IMR-90 (cell line): Measurements from ENCODE around the gene PHB1. TPM values are rescaled to one million over a fixed set of nuclear protein-coding genes. Genes with fewer than 3 reads are reported as not detected.

Experiments used
- ATAC-seq: fragments of 200-7000 bp; cut with Tn5 transposase; 2 replicates; pipeline ENCODE4 v1.9.1; 2020; ENCODE audit warnings: low read depth, mild to moderate bottlenecking, moderate library complexity
- BruUV-seq: library from RNA; stranded (reverse); fragments of 400-500 nt; replicated peaks from 2 replicates; lab custom pipeline; 2021; lab: Mats Ljungman, UMichigan
- CTCF ChIA-PET: fragments of 300-600 bp; formaldehyde crosslinking; extraction: SDS; loops from one replicate; lab custom pipeline; 2021; ENCODE audit warnings: antibody characterized with exemption; lab: Yijun Ruan, JAX
- POLR2A ChIA-PET: fragments of 300-600 bp; sonication (Branson Sonifier 250); formaldehyde crosslinking; loops from one replicate; lab custom pipeline; 2022; ENCODE audit warnings: antibody characterized with exemption; ENCODE audit not compliant: unreplicated experiment; lab: Charles Lee
- DNase-seq: peaks from one replicate; pipeline ENCODE4 v3.0.0; 2013
- H2AFZ ChIP-seq: replicated peaks from 2 replicates; pipeline ENCODE3; 2013; ENCODE audit warnings: low read length, mild to moderate bottlenecking; ENCODE audit not compliant: poor library complexity
- H2AK5ac ChIP-seq: 2 replicates; pipeline ENCODE4 v1.6.1; 2013; ENCODE audit warnings: low read depth, low read length, inconsistent platforms
- H2AK9ac ChIP-seq: replicated peaks from 2 replicates; pipeline ENCODE3; 2013; ENCODE audit warnings: mild to moderate bottlenecking, low read depth, low read length, moderate library complexity; ENCODE audit not compliant: poor library complexity
- H2BK120ac ChIP-seq: 2 replicates; pipeline ENCODE4 v1.6.1; 2013; ENCODE audit warnings: low read depth, low read length, inconsistent platforms
- H2BK15ac ChIP-seq: 3 replicates; pipeline ENCODE4 v1.6.1; 2013; ENCODE audit warnings: low read depth, low read length, inconsistent platforms
- H2BK20ac ChIP-seq: 2 replicates; pipeline ENCODE4 v1.6.1; 2013; ENCODE audit warnings: low read depth, mild to moderate bottlenecking, inconsistent platforms, low read length, moderate library complexity
- H2BK5ac ChIP-seq: 2 replicates; pipeline ENCODE4 v1.6.1; 2013; ENCODE audit warnings: mild to moderate bottlenecking, low read depth, low read length, inconsistent platforms; ENCODE audit not compliant: poor library complexity, severe bottlenecking
- H3K14ac ChIP-seq: replicated peaks from 2 replicates; pipeline ENCODE4 v1.6.1; 2013; ENCODE audit warnings: low read depth, low read length, inconsistent platforms
- H3K18ac ChIP-seq: 2 replicates; pipeline ENCODE4 v1.6.1; 2013; ENCODE audit warnings: low read depth, low read length, control low read depth
- H3K23ac ChIP-seq: 2 replicates; pipeline ENCODE4 v1.6.1; 2013; ENCODE audit warnings: low read depth, low read length, inconsistent platforms
- H3K27ac ChIP-seq: 2 replicates; pipeline ENCODE4 v1.5.1; 2013; ENCODE audit warnings: mild to moderate bottlenecking, control low read depth, low read length; ENCODE audit not compliant: insufficient read depth
- H3K27me3 ChIP-seq: 2 replicates; pipeline ENCODE4 v1.6.1; 2013; ENCODE audit warnings: low read length; ENCODE audit not compliant: control insufficient read depth, insufficient read depth
- H3K36me3 ChIP-seq: 2 replicates; pipeline ENCODE4 v1.6.1; 2013; ENCODE audit warnings: low read length, mixed read lengths; ENCODE audit not compliant: control insufficient read depth, insufficient read depth
- H3K4ac ChIP-seq: 2 replicates; pipeline ENCODE4 v1.6.1; 2013; ENCODE audit warnings: low read depth, low read length, inconsistent platforms
- H3K4me1 ChIP-seq: 2 replicates; pipeline ENCODE4 v1.6.1; 2013; ENCODE audit warnings: low read length, mixed read lengths; ENCODE audit not compliant: control insufficient read depth, insufficient read depth
- H3K4me2 ChIP-seq: 2 replicates; pipeline ENCODE4 v1.6.1; 2013; ENCODE audit warnings: low read depth, mild to moderate bottlenecking, control low read depth, low read length, moderate library complexity
- H3K4me3 ChIP-seq: 2 replicates; pipeline ENCODE4 v1.5.1; 2013; ENCODE audit warnings: low read depth, mild to moderate bottlenecking, control low read depth, low read length, moderate library complexity; ENCODE audit not compliant: insufficient read depth
- H3K56ac ChIP-seq: 2 replicates; pipeline ENCODE4 v1.6.1; 2013; ENCODE audit warnings: low read length, inconsistent platforms; ENCODE audit not compliant: insufficient read depth; ENCODE audit errors: extremely low read depth
- H3K79me1 ChIP-seq, 2 experiments: 2 replicates each; pipeline ENCODE4 v1.6.1; 2013; ENCODE audit warnings: low read length in 2 of 2, inconsistent platforms in 1 of 2, low read depth in 1 of 2
- H3K9ac ChIP-seq: 2 replicates; pipeline ENCODE4 v1.6.1; 2013; ENCODE audit warnings: low read depth, low read length, control low read depth
- H3K9me1 ChIP-seq: 2 replicates; pipeline ENCODE4 v1.6.1; 2013; ENCODE audit warnings: low read length, inconsistent platforms; ENCODE audit not compliant: insufficient read depth
- H3K9me3 ChIP-seq: 2 replicates; pipeline ENCODE4 v1.6.1; 2013; ENCODE audit warnings: low read length; ENCODE audit not compliant: control insufficient read depth, insufficient read depth
- H4K20me1 ChIP-seq: 2 replicates; pipeline ENCODE4 v1.6.1; 2013; ENCODE audit warnings: low read length, inconsistent platforms; ENCODE audit not compliant: insufficient read depth
- H4K5ac ChIP-seq: 2 replicates; pipeline ENCODE4 v1.6.1; 2013; ENCODE audit warnings: mild to moderate bottlenecking, low read depth, low read length, control low read depth
- H4K8ac ChIP-seq, 2 experiments: 2 replicates each; pipeline ENCODE4 v1.6.1; 2013; ENCODE audit warnings: low read depth in 2 of 2, low read length in 2 of 2, control low read depth in 1 of 2, inconsistent platforms in 1 of 2
- H4K91ac ChIP-seq: 2 replicates; pipeline ENCODE4 v1.6.1; 2013; ENCODE audit warnings: low read depth, low read length, inconsistent platforms; ENCODE audit not compliant: insufficient read depth
- BHLHE40 ChIP-seq: fragments of 150-350 bp; IDR thresholded peaks from 2 replicates; pipeline ENCODE4 v1.6.1; 2016; ENCODE audit warnings: mild to moderate bottlenecking, low read depth, low read length
- CEBPB ChIP-seq: IDR thresholded peaks from 2 replicates; pipeline ENCODE4 v1.6.1; 2012; ENCODE audit warnings: low read depth, low read length, improper control_type of control experiment
- CHD1 ChIP-seq: IDR thresholded peaks from 2 replicates; pipeline ENCODE4 v1.6.1; 2012; ENCODE audit warnings: low read depth, low read length, improper control_type of control experiment
- FOS ChIP-seq: fragments of 150-350 bp; IDR thresholded peaks from 2 replicates; pipeline ENCODE4 v1.6.1; 2016; ENCODE audit warnings: low read depth, low read length
- MAFK ChIP-seq: IDR thresholded peaks from 2 replicates; pipeline ENCODE4 v1.6.1; 2012; ENCODE audit warnings: low read depth, low read length, improper control_type of control experiment
- MAZ ChIP-seq: IDR thresholded peaks from 2 replicates; pipeline ENCODE4 v1.6.1; 2012; ENCODE audit warnings: low read depth, mild to moderate bottlenecking, low read length, improper control_type of control experiment, moderate library complexity, borderline replicate concordance
- MXI1 ChIP-seq: IDR thresholded peaks from 2 replicates; pipeline ENCODE4 v1.6.1; 2012; ENCODE audit warnings: low read depth, mild to moderate bottlenecking, low read length, moderate library complexity, borderline replicate concordance
- NFE2L2 ChIP-seq: fragments of 150-350 bp; IDR thresholded peaks from 2 replicates; pipeline ENCODE4 v1.6.1; 2016; ENCODE audit warnings: low read depth, mild to moderate bottlenecking, low read length
- POLR2A ChIP-seq: IDR thresholded peaks from 2 replicates; pipeline ENCODE4 v1.6.1; 2012; ENCODE audit warnings: mild to moderate bottlenecking, low read depth, low read length
- RAD21 ChIP-seq: IDR thresholded peaks from 2 replicates; pipeline ENCODE4 v1.6.1; 2012; ENCODE audit warnings: low read length, improper control_type of control experiment
- RFX5 ChIP-seq: IDR thresholded peaks from 2 replicates; pipeline ENCODE4 v1.8.0; 2012; ENCODE audit warnings: low read depth, mild to moderate bottlenecking, low read length, moderate library complexity
- SMC3 ChIP-seq: fragments of 150-350 bp; IDR thresholded peaks from 2 replicates; pipeline ENCODE4 v1.6.1; 2016; ENCODE audit warnings: low read depth, mild to moderate bottlenecking, antibody characterized with exemption, low read length, moderate library complexity
- WGBS, 2 experiments: methylation state at CpG; one replicate each; pipeline versions ENCODE4 v1.1.5 to v1.1.7; 2013; ENCODE audit warnings: missing lambda C conversion rate in 2 of 2; ENCODE audit not compliant: insufficient read length in 1 of 2; ENCODE audit errors: extremely low coverage in 2 of 2; 5-methylcytosine and 5-hydroxymethylcytosine counted together
- dilution Hi-C: fragments of 300-500 bp; cut with HindIII; formaldehyde crosslinking; loops from one replicate; pipeline ENCODE4 v1.14.3; 2018; ENCODE audit warnings: low sequenced_read_pairs; ENCODE audit not compliant: unreplicated experiment
- in situ Hi-C: fragments of 300-500 bp; cut with MboI; formaldehyde crosslinking; loops from 3 replicates; pipeline ENCODE4 v1.14.3; 2019; ENCODE audit warnings: low sequenced_read_pairs, inconsistent platforms, mixed read lengths
- intact Hi-C: fragments of 100-400 bp; cut with micrococcal nuclease; formaldehyde crosslinking; loops from 2 replicates; pipeline ENCODE4 v1.10.0; 2022
- polyA plus RNA-seq, 3 experiments: library from polyadenylated mRNA; depleted of rRNA; stranded (reverse); fragments of >200 nt; gene quantifications; 2 replicates each; pipeline ENCODE4 v1.2.3, GENCODE V29; 2012; ENCODE audit warnings: low replicate concordance in 1 of 3
- total RNA-seq: library from RNA; depleted of rRNA; stranded (reverse); fragments of >200 nt; gene quantifications from 2 replicates; pipeline ENCODE4 v1.2.3, GENCODE V29; 2012
- TF ChIP-seq, protein P1 (sequence below): fragments of 150-350 bp; IDR thresholded peaks from 2 replicates; pipeline ENCODE4 v1.6.1; 2016; ENCODE audit warnings: low read depth, mild to moderate bottlenecking, low read length, moderate library complexity, borderline replicate concordance
- TF ChIP-seq, protein P2 (sequence below): conservative IDR thresholded peaks from 2 replicates; pipeline ENCODE4 v1.5.1; 2012; ENCODE audit warnings: mild to moderate bottlenecking, low read depth, low read length, improper control_type of control experiment
- TF ChIP-seq, protein P3 (sequence below): fragments of 150-350 bp; IDR thresholded peaks from 2 replicates; pipeline ENCODE4 v1.6.1; 2017; ENCODE audit warnings: mild to moderate bottlenecking, antibody characterized with exemption, low read length, low read depth

The PHB1 gene
- total and polyA plus RNA-seq, 2 of the 4 experiments (the other 2 are of a cell fraction), result 283 to 294 TPM

DNA sequence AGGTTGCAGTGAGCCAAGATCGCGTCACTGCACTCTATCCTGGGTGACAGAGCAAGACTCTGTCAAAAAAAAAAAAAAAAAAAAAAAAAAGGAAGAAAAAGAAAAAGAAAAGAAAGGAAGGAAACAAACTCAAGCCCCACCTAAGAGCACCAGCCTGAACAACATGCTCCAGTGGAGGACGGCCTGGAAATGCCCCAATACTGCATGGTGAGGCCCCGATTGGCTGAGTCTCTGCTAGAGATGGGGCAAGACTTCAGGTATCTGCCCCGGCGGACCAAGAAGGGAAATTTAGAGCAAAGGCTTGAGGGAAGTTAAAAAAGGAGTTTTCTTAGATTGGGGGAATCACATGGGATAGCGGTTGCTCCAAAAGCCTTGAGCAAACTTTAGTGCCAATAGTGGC lies 42.3 kb downstream of the PHB1 start:
- Histone ChIP-seq H3K14ac (no peak overlapping the region), H3K27ac (no peak overlapping the region), H4K5ac (no peak overlapping the region), H2AFZ (no peak overlapping the region), H3K4me1 (no peaks in the 10 kb centered on the region; the same call in 1 of the 2 replicates), H3K36me3 (no peaks in the 10 kb centered on the region), H3K4me3 (no peak overlapping the region), H2BK20ac (no peak overlapping the region), H3K79me1 (no peaks in the 10 kb centered on the region), H4K8ac (no peak overlapping the region), H3K4ac (no peak overlapping the region), H2AK5ac (no peak overlapping the region), H2AK9ac (no peak overlapping the region), H3K9me1 (no peaks in the 10 kb centered on the region), H3K23ac (no peak overlapping the region), H3K27me3 (peaks cover 4% of the 10 kb centered on the region; the same call in 1 of the 2 replicates), H2BK5ac (no peak overlapping the region), H3K4me2 (no peak overlapping the region), H3K9ac (no peak overlapping the region), H3K9me3 (no peaks in the 10 kb centered on the region), H4K91ac (no peak overlapping the region), H3K56ac (no peak overlapping the region), H4K20me1 (no peaks in the 10 kb centered on the region), H2BK15ac (no peak overlapping the region), H2BK120ac (no peak overlapping the region), H3K18ac (no peak overlapping the region)
- ChIA-PET CTCF (no interaction called here), POLR2A (no interaction called here)
- DNase-seq, result no peak
- no peak for ATAC-seq
- no CpG with 5 or more reads among the region's 7 CpGs for WGBS, 2 experiments
- intact Hi-C loops, result no loop called here
- TF ChIP-seq CEBPB (no peak), NFE2L2 (no peak), SMC3 (no peak), MXI1 (no peak), FOS (no peak), BHLHE40 (no peak), RFX5 (no peak), CHD1 (no peak), RAD21 (no peak), MAZ (no peak), POLR2A (no peak), MAFK (no peak)
- TF ChIP-seq, protein P1, sequence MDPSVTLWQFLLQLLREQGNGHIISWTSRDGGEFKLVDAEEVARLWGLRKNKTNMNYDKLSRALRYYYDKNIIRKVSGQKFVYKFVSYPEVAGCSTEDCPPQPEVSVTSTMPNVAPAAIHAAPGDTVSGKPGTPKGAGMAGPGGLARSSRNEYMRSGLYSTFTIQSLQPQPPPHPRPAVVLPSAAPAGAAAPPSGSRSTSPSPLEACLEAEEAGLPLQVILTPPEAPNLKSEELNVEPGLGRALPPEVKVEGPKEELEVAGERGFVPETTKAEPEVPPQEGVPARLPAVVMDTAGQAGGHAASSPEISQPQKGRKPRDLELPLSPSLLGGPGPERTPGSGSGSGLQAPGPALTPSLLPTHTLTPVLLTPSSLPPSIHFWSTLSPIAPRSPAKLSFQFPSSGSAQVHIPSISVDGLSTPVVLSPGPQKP, result no peak
- TF ChIP-seq, protein P2, sequence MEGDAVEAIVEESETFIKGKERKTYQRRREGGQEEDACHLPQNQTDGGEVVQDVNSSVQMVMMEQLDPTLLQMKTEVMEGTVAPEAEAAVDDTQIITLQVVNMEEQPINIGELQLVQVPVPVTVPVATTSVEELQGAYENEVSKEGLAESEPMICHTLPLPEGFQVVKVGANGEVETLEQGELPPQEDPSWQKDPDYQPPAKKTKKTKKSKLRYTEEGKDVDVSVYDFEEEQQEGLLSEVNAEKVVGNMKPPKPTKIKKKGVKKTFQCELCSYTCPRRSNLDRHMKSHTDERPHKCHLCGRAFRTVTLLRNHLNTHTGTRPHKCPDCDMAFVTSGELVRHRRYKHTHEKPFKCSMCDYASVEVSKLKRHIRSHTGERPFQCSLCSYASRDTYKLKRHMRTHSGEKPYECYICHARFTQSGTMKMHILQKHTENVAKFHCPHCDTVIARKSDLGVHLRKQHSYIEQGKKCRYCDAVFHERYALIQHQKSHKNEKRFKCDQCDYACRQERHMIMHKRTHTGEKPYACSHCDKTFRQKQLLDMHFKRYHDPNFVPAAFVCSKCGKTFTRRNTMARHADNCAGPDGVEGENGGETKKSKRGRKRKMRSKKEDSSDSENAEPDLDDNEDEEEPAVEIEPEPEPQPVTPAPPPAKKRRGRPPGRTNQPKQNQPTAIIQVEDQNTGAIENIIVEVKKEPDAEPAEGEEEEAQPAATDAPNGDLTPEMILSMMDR, result no peak
- TF ChIP-seq, protein P3, sequence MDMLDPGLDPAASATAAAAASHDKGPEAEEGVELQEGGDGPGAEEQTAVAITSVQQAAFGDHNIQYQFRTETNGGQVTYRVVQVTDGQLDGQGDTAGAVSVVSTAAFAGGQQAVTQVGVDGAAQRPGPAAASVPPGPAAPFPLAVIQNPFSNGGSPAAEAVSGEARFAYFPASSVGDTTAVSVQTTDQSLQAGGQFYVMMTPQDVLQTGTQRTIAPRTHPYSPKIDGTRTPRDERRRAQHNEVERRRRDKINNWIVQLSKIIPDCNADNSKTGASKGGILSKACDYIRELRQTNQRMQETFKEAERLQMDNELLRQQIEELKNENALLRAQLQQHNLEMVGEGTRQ, result no peak
- BruUV-seq, result no TSS peak
- dilution Hi-C loops, result no loop called here
- in situ Hi-C loops, result no loop called here
